Activated B cell treated with CpG ODN at 0.5 μM for 24 hours (primary cell): ENCODE measurements around the gene DGCR2. TPM values are rescaled to one million over a fixed set of nuclear protein-coding genes. Genes with fewer than 3 reads are reported as not detected.

Source experiments
- ATAC-seq: fragments of 200-7000 bp; cut with Tn5 transposase; one replicate; pipeline ENCODE4 v1.10.0; 2021; ENCODE audit warnings: low read depth, mild to moderate bottlenecking, moderate library complexity
- CTCF ChIA-PET: fragments of 350-600 bp; sonication (Branson Sonifier 250); formaldehyde crosslinking; loops from one replicate; lab custom pipeline; 2021; ENCODE audit warnings: antibody characterized with exemption; lab: Charles Lee
- POLR2A ChIA-PET: fragments of 350-600 bp; sonication (Branson Sonifier 250); formaldehyde crosslinking; loops from one replicate; lab custom pipeline; 2021; ENCODE audit warnings: antibody characterized with exemption; lab: Charles Lee
- DNase-seq: peaks from one replicate; pipeline ENCODE4 v3.0.0; 2022
- H3K27ac Mint-ChIP-seq: one replicate; pipeline ENCODE4 v1.8.0; 2020; ENCODE audit warnings: mixed read lengths
- H3K27me3 Mint-ChIP-seq: one replicate; pipeline ENCODE4 v1.8.0; 2021; ENCODE audit warnings: mixed read lengths
- H3K36me3 Mint-ChIP-seq: one replicate; pipeline ENCODE4 v1.8.0; 2021; ENCODE audit warnings: low read depth, mixed read lengths
- H3K4me1 Mint-ChIP-seq: one replicate; pipeline ENCODE4 v1.8.0; 2021; ENCODE audit warnings: mixed read lengths
- H3K4me3 Mint-ChIP-seq: one replicate; pipeline ENCODE4 v1.8.0; 2020; ENCODE audit warnings: mild to moderate bottlenecking, mixed read lengths
- H3K9me3 Mint-ChIP-seq: one replicate; pipeline ENCODE4 v1.8.0; 2020; ENCODE audit warnings: mixed read lengths
- CTCF ChIP-seq: fragments of 200-600 bp; IDR thresholded peaks from one replicate; pipeline ENCODE4 v1.8.0; 2022; ENCODE audit warnings: antibody characterized with exemption, mild to moderate bottlenecking
- intact Hi-C: fragments of 100-400 bp; cut with micrococcal nuclease; formaldehyde crosslinking; loops from one replicate; pipeline ENCODE4 v1.15.1; 2024
- total RNA-seq: library from RNA; stranded (reverse); gene quantifications from 2 replicates; pipeline ENCODE4 v1.2.3, GENCODE V29; 2022

DGCR2 gene
- total RNA-seq, 1 donor from 2014 or later = 33.2 TPM

GRCh38 chr22:18996376-18996900 is 125.8 kb downstream of the DGCR2 start:
- peaks cover 27% of the 10 kb centered on the region for H3K27me3 Mint-ChIP-seq
- CTCF ChIA-PET = no interaction called here
- ATAC-seq (no peak), DNase-seq (no peak)
- H3K27ac Mint-ChIP-seq = no peak overlapping the region
- no peaks in the 10 kb centered on the region for H3K4me1 Mint-ChIP-seq
- no peak overlapping the region for H3K4me3 Mint-ChIP-seq
- H3K36me3 Mint-ChIP-seq = no peaks in the 10 kb centered on the region
- TF ChIP-seq CTCF = no peak
- no peaks in the 10 kb centered on the region for H3K9me3 Mint-ChIP-seq
- intact Hi-C loops = no loop called here
- POLR2A ChIA-PET = interaction anchor here (0.8 kb wide), 1 partner anchor 1908 kb away, joined by 3 read pairs; no protein-coding TSS in a partner anchor

GRCh38 chr22:18995327-18995711 is 126.9 kb downstream of the DGCR2 start:
- H3K4me1 Mint-ChIP-seq = no peaks in the 10 kb centered on the region
- no peaks in the 10 kb centered on the region for H3K9me3 Mint-ChIP-seq
- no peak for TF ChIP-seq CTCF
- DNase-seq = no peak
- ATAC-seq = no peak
- H3K27ac Mint-ChIP-seq = no peak overlapping the region
- peaks cover 29% of the 10 kb centered on the region for H3K27me3 Mint-ChIP-seq
- H3K4me3 Mint-ChIP-seq = no peak overlapping the region
- intact Hi-C loops = no loop called here
- H3K36me3 Mint-ChIP-seq = no peaks in the 10 kb centered on the region
- ChIA-PET POLR2A (no interaction called here), CTCF (no interaction called here)

GRCh38 chr22:18994701-18995326 is 127.4 kb downstream of the DGCR2 start:
- CTCF ChIA-PET = no interaction called here
- H3K36me3 Mint-ChIP-seq = no peaks in the 10 kb centered on the region

GRCh38 chr22:18994056-18994455 is 128.2 kb downstream of the DGCR2 start:
- no peaks in the 10 kb centered on the region for H3K9me3 Mint-ChIP-seq
- no peak overlapping the region for H3K4me3 Mint-ChIP-seq
- no peak for TF ChIP-seq CTCF
- ChIA-PET POLR2A (no interaction called here), CTCF (no interaction called here)
- ATAC-seq (no peak), DNase-seq (no peak)
- H3K36me3 Mint-ChIP-seq = no peaks in the 10 kb centered on the region
- H3K4me1 Mint-ChIP-seq = no peaks in the 10 kb centered on the region
- peaks cover 29% of the 10 kb centered on the region for H3K27me3 Mint-ChIP-seq
- H3K27ac Mint-ChIP-seq = no peak overlapping the region
- intact Hi-C loops = no loop called here

More at GRCh38 chr22:18994701-18995326, 127.4 kb downstream of the DGCR2 start:
- Mint-ChIP-seq H3K27me3 (peaks cover 29% of the 10 kb centered on the region), H3K4me1 (no peaks in the 10 kb centered on the region), H3K9me3 (no peaks in the 10 kb centered on the region), H3K4me3 (no peak overlapping the region), H3K27ac (no peak overlapping the region)
- DNase-seq (no peak), ATAC-seq (no peak)
- POLR2A ChIA-PET = no interaction called here
- TF ChIP-seq CTCF = no peak
- intact Hi-C loops = no loop called here

GRCh38 chr22:18992543-18993198 is 129.5 kb downstream of the DGCR2 start:
- ChIA-PET CTCF (no interaction called here), POLR2A (no interaction called here)
- Mint-ChIP-seq H3K9me3 (no peaks in the 10 kb centered on the region), H3K4me1 (no peaks in the 10 kb centered on the region), H3K4me3 (no peak overlapping the region), H3K27me3 (peaks cover 25% of the 10 kb centered on the region), H3K36me3 (no peaks in the 10 kb centered on the region), H3K27ac (no peak overlapping the region)
- DNase-seq (no peak), ATAC-seq (no peak)
- TF ChIP-seq CTCF = no peak
- intact Hi-C loops = no loop called here
